Muscle layer of duodenum (tissue), 2 donors: ENCODE data around the gene E2F7.

ENCODE experiments used
- H3K27ac ChIP-seq: one replicate; pipeline ENCODE4 v1.7.0; 2013; ENCODE audit warnings: mild to moderate bottlenecking, low read length
- H3K27me3 ChIP-seq: one replicate; pipeline ENCODE4 v1.7.0; 2013; ENCODE audit warnings: low read depth, mild to moderate bottlenecking, control low read depth, low read length
- H3K36me3 ChIP-seq, 2 donors: one replicate each; pipeline ENCODE4 v1.7.0; 2013; ENCODE audit warnings: low read length in 2 of 2, control low read depth in 1 of 2, mild to moderate bottlenecking in 1 of 2; ENCODE audit not compliant: insufficient read depth in 2 of 2, control insufficient read depth in 1 of 2
- H3K4me1 ChIP-seq, 2 donors: one replicate each; pipeline ENCODE4 v1.7.0; 2013; ENCODE audit warnings: low read length in 2 of 2, mild to moderate bottlenecking in 2 of 2, control low read depth in 1 of 2, moderate library complexity in 1 of 2; ENCODE audit not compliant: insufficient read depth in 2 of 2, control insufficient read depth in 1 of 2
- H3K4me3 ChIP-seq, 2 donors: one replicate each; pipeline ENCODE4 v1.7.0; 2013; ENCODE audit warnings: low read length in 2 of 2, low read depth in 1 of 2, mild to moderate bottlenecking in 1 of 2
- H3K9me3 ChIP-seq, 2 donors: one replicate each; pipeline ENCODE4 v1.7.0; 2013; ENCODE audit warnings: low read length in 2 of 2, control low read depth in 1 of 2, mild to moderate bottlenecking in 1 of 2; ENCODE audit not compliant: control insufficient read depth in 1 of 2
- donor health status: healthy.

E2F7 gene

GRCh38 chr12:77042833-77043232, 22.5 kb downstream of the E2F7 start:
- Histone ChIP-seq H3K36me3 (no peaks in the 10 kb centered on the region), H3K4me3 (no peak overlapping the region), H3K9me3 (no peaks in the 10 kb centered on the region), H3K27me3 (no peaks in the 10 kb centered on the region), H3K4me1 (no peaks in the 10 kb centered on the region), H3K27ac (no peak overlapping the region)

- Histone ChIP-seq H3K36me3 (no peaks in the 10 kb centered on the region), H3K27me3 (no peaks in the 10 kb centered on the region), H3K9me3 (no peaks in the 10 kb centered on the region), H3K27ac (no peak overlapping the region), H3K4me1 (no peaks in the 10 kb centered on the region), H3K4me3 (no peak overlapping the region)
Observed at GRCh38 chr12:77040231-77040630, 25.1 kb downstream of the E2F7 start.

- H3K36me3 ChIP-seq, result no peaks in the 10 kb centered on the region
Observed at GRCh38 chr12:77035226-77035625, 30.1 kb downstream of the E2F7 start.

GRCh38 chr12:77033658-77034536, 31.5 kb downstream of the E2F7 start:
- Histone ChIP-seq H3K4me1 (no peaks in the 10 kb centered on the region), H3K4me3 (no peak overlapping the region), H3K36me3 (no peaks in the 10 kb centered on the region), H3K9me3 (no peaks in the 10 kb centered on the region), H3K27me3 (no peaks in the 10 kb centered on the region), H3K27ac (no peak overlapping the region)

More at GRCh38 chr12:77035226-77035625, 30.1 kb downstream of the E2F7 start:
- Histone ChIP-seq H3K9me3 (no peaks in the 10 kb centered on the region), H3K27me3 (no peaks in the 10 kb centered on the region), H3K4me3 (no peak overlapping the region), H3K27ac (no peak overlapping the region), H3K4me1 (no peaks in the 10 kb centered on the region)

GRCh38 chr12:77032406-77032805, 33.0 kb downstream of the E2F7 start:
- no peaks in the 10 kb centered on the region for H3K27me3 ChIP-seq
- no peaks in the 10 kb centered on the region for H3K36me3 ChIP-seq
- H3K4me3 ChIP-seq, result no peak overlapping the region
- H3K27ac ChIP-seq, result no peak overlapping the region
- H3K9me3 ChIP-seq, result no peaks in the 10 kb centered on the region
- no peaks in the 10 kb centered on the region for H3K4me1 ChIP-seq

GRCh38 chr12:77031745-77032144, 33.6 kb downstream of the E2F7 start:
- Histone ChIP-seq H3K36me3 (no peaks in the 10 kb centered on the region), H3K9me3 (no peaks in the 10 kb centered on the region), H3K27ac (no peak overlapping the region)

GRCh38 chr12:77025782-77026314, 39.5 kb downstream of the E2F7 start:
- Histone ChIP-seq H3K27ac (no peak overlapping the region), H3K36me3 (no peaks in the 10 kb centered on the region), H3K9me3 (no peaks in the 10 kb centered on the region), H3K4me1 (no peaks in the 10 kb centered on the region), H3K4me3 (no peak overlapping the region), H3K27me3 (no peaks in the 10 kb centered on the region)

More at GRCh38 chr12:77031745-77032144, 33.6 kb downstream of the E2F7 start:
- H3K4me1 ChIP-seq, result no peaks in the 10 kb centered on the region
- no peaks in the 10 kb centered on the region for H3K27me3 ChIP-seq
- H3K4me3 ChIP-seq, result no peak overlapping the region

GRCh38 chr12:77023501-77023900, 41.9 kb downstream of the E2F7 start:
- Histone ChIP-seq H3K27ac (no peak overlapping the region), H3K4me3 (no peak overlapping the region), H3K36me3 (no peaks in the 10 kb centered on the region), H3K9me3 (no peaks in the 10 kb centered on the region), H3K27me3 (no peaks in the 10 kb centered on the region), H3K4me1 (no peaks in the 10 kb centered on the region)

- Histone ChIP-seq H3K4me3 (no peak overlapping the region), H3K27me3 (no peaks in the 10 kb centered on the region), H3K36me3 (no peaks in the 10 kb centered on the region), H3K9me3 (no peaks in the 10 kb centered on the region), H3K27ac (no peak overlapping the region), H3K4me1 (no peaks in the 10 kb centered on the region)
Observed at GRCh38 chr12:77019920-77020319, 45.4 kb downstream of the E2F7 start.

GRCh38 chr12:77016606-77017005, 48.8 kb downstream of the E2F7 start:
- Histone ChIP-seq H3K4me1 (no peaks in the 10 kb centered on the region), H3K9me3 (no peaks in the 10 kb centered on the region), H3K36me3 (no peaks in the 10 kb centered on the region), H3K27ac (no peak overlapping the region), H3K27me3 (no peaks in the 10 kb centered on the region), H3K4me3 (no peak overlapping the region)

GRCh38 chr12:77013091-77013490, 52.3 kb downstream of the E2F7 start:
- no peak overlapping the region for H3K27ac ChIP-seq
- no peaks in the 10 kb centered on the region for H3K9me3 ChIP-seq
- no peaks in the 10 kb centered on the region for H3K27me3 ChIP-seq
- no peaks in the 10 kb centered on the region for H3K36me3 ChIP-seq
- no peak overlapping the region for H3K4me3 ChIP-seq
- no peaks in the 10 kb centered on the region for H3K4me1 ChIP-seq
